IgD-negative memory B cell (primary cell): ENCODE measurements around the gene IRF4. TPM values are rescaled to one million over a fixed set of nuclear protein-coding genes. Genes with fewer than 3 reads are reported as not detected.

Experiments used
- H3K27ac Mint-ChIP-seq, 3 donors: one replicate each; pipeline ENCODE4 v1.8.0; 2020 to 2022; ENCODE audit warnings: mild to moderate bottlenecking in 3 of 3, mixed read lengths in 3 of 3, moderate library complexity in 1 of 3
- H3K27me3 Mint-ChIP-seq: one replicate; pipeline ENCODE4 v1.8.0; 2021; ENCODE audit warnings: mixed read lengths
- H3K36me3 Mint-ChIP-seq: one replicate; pipeline ENCODE4 v1.8.0; 2020; ENCODE audit warnings: mild to moderate bottlenecking, mixed read lengths
- H3K4me1 Mint-ChIP-seq, 3 donors: one replicate each; pipeline ENCODE4 v1.8.0; 2020 to 2022; ENCODE audit warnings: mixed read lengths in 3 of 3, mild to moderate bottlenecking in 1 of 3
- H3K4me3 Mint-ChIP-seq, 4 donors: one replicate each; pipeline ENCODE4 v1.8.0; 2020 to 2022; ENCODE audit warnings: mild to moderate bottlenecking in 4 of 4, mixed read lengths in 4 of 4, moderate library complexity in 3 of 4
- H3K9me3 Mint-ChIP-seq, 3 donors: one replicate each; pipeline ENCODE4 v1.8.0; 2020 to 2021; ENCODE audit warnings: mixed read lengths in 3 of 3, mild to moderate bottlenecking in 1 of 3
- polyA plus RNA-seq: library from polyadenylated mRNA; unstranded; fragments of 300-500 nt; fragmentation: Illumina TruSeq; gene quantifications from one replicate; pipeline ENCODE4 v1.2.3, GENCODE V29; 2021

Gene IRF4
- polyA plus RNA-seq, 1 donor from 2014 or later: 22.9 TPM

DNA sequence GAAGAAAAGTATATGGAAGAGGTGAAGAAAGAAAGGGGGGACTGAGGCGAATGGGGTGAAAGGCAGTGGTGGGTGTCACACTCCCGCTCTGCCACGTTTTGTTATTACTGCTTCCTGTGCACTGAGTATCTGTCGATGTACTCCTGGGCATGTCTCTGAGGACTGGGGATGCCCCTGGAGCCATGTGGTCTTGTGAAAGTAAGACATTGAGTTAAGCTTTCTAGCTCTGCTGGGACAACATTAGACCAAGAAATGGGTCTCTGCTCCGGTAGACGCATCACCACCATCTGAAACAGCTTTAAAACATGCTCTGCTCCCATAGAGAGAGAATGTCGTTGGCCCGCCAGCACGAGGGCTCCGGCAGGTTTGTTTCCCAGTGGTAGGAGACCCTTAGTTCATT, 40.0 kb downstream of the IRF4 start:
- no peaks in the 10 kb centered on the region for H3K9me3 Mint-ChIP-seq
- no peaks in the 10 kb centered on the region for H3K36me3 Mint-ChIP-seq
- no peak overlapping the region for H3K27ac Mint-ChIP-seq
- peaks cover 9 to 24% (median 13%) of the 10 kb centered on the region in 3 donors for H3K4me1 Mint-ChIP-seq
- peaks cover 1% of the 10 kb centered on the region for H3K27me3 Mint-ChIP-seq
- peak overlapping the region in 1 of 4 donors; percentile 81 for H3K4me3 Mint-ChIP-seq

DNA sequence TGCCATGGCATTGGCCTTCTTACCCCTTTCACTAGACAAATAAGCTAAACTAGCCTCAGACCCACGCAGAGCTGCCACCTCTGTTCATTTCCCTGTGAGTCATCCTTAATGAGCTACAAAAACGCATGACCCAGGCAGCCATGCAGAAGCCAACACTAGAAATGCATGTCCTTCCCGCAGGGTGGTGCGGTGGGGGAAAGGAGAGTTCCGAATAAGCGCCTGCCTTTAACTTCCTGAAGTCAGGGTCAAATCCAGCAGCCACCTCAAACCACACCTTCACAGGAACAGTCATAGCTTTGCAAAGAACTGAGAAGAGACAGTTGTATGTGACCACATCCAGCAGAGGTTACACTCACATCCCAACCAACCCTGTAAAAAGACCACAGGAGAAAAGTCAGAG, 40.4 kb downstream of the IRF4 start:
- no peak overlapping the region for H3K27ac Mint-ChIP-seq
- no peaks in the 10 kb centered on the region for H3K9me3 Mint-ChIP-seq
- peaks cover 1% of the 10 kb centered on the region for H3K27me3 Mint-ChIP-seq
- peaks cover 9 to 24% (median 13%) of the 10 kb centered on the region in 3 donors for H3K4me1 Mint-ChIP-seq
- H3K36me3 Mint-ChIP-seq: no peaks in the 10 kb centered on the region
- H3K4me3 Mint-ChIP-seq: no peak overlapping the region

DNA sequence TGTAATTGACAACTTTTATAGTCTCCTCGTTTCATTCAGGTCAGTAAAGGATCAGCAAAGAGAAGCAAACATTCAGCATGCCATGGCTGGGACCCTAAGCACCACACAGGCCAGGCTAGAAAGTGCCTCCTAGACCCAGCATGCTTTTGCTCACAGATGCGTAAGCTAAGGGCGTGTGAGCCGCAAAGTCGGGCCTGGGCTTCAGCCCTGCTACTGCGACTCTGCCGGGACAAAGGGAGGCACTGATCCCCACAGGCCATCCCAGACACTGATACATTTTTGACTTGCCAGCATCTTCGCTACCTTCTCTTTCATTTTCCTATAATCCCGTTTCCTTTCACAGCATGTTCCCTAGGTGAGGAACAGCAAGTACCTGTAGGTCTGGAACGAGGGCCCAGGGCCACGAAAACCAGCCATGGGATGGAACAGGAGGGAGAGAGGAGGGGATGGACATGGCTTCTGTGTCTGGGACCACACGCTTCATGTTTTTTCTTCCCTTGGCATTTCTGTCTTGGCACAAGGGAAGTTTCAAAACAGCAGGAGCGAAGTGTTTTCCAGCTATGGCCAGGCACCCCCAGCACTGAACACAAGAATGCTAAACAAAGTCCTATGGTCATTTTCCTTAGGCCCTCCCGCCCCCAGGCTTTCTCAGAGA, 42.6 kb downstream of the IRF4 start:
- Mint-ChIP-seq H3K27me3 (peaks cover 1% of the 10 kb centered on the region), H3K4me3 (peak overlapping the region in 3 of 4 donors; percentile 74 to 94 (median 87)), H3K9me3 (no peaks in the 10 kb centered on the region), H3K36me3 (no peaks in the 10 kb centered on the region), H3K4me1 (peaks cover 9 to 19% (median 13%) of the 10 kb centered on the region in 3 donors), H3K27ac (peak overlapping the region; percentile 40 to 96 (median 66))

DNA sequence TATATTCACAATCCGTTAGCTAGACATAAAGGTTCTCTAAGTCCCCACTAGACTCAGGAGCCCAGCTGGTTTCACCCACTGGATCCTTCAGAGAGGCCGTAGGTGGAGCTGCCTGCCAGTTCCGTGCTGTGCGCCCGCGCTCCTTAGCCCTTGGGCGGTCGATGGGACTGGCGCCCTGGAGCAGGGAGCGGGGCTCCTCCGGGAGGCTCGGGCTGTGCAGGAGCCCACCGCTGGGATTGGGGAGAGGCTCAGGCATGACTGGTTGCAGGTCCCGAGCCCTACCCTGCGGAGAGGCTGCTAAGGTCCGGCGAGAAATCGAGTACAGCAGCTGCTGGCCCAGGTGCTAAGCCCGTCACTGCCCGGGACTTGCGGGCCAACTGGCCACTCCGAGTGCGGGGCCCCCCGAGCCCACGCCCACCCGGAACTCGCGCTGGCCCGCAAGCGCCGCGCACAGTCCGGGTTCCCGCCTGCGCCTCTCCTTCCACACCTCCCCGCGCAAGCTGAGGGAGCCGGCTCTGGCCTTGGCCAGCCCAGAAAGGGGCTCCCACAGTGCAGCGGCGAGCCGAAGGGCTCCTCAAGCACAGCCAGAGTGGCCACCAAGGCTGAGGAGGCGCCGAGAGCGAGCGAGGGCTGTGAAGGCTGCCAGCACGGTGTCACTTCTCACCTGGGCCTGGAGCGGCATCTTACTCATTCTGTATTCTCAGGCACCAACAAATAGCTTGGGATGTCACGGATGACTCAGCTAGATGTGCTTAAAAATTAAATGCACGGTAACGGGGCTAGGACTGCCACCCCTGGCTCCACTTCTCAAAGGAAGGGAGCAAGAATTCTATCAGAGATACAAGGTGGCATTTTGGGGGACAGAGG, 44.1 kb downstream of the IRF4 start:
- H3K36me3 Mint-ChIP-seq: no peaks in the 10 kb centered on the region
- H3K4me3 Mint-ChIP-seq: peak overlapping the region in 3 of 4 donors; percentile 66 to 94 (median 87)

DNA sequence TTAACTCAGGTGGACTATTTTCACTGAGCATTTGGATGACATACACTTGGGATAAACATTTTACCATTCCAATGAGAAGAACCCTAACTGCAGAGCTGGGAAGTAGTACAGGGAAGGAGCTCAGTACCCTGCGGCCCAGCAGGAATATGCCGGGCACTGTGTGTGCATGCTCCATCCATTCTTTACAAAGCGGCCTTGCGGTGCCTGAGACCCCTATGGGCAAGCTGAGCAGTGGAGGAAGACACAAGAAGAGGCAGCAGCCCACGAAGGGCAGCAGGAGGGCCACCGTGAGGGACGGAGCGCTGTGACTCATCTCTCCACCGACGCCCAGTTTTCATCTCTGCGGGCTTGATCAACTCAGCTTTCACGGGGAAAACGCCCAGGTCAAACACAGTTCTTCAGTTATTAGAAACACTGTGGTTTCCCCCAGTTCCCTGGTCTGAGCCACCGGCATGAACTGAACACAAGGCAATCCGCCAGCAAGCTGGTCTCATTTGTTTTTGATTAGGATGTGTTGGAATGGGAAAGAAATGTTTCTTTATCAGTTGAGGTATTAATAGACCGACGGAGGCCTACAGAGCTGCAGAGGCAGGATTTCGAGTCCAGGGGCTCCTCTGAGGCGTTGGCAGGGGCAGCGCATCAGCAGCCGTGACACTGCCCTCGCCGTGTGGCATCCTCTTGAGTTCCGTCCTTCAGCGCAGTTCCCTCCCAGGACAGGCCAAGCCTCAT, 44.9 kb downstream of the IRF4 start:
- no peak overlapping the region for H3K4me3 Mint-ChIP-seq
- no peaks in the 10 kb centered on the region for H3K36me3 Mint-ChIP-seq
- H3K27ac Mint-ChIP-seq: peak overlapping the region in 1 of 3 donors; percentile 35
- H3K4me1 Mint-ChIP-seq: peaks cover 9 to 16% (median 12%) of the 10 kb centered on the region in 3 donors
- H3K9me3 Mint-ChIP-seq: no peaks in the 10 kb centered on the region
- no peaks in the 10 kb centered on the region for H3K27me3 Mint-ChIP-seq

More for the DNA sequence above, 44.1 kb downstream of the IRF4 start:
- Mint-ChIP-seq H3K27me3 (peaks cover 1% of the 10 kb centered on the region), H3K4me1 (peaks cover 9 to 19% (median 13%) of the 10 kb centered on the region in 3 donors), H3K9me3 (no peaks in the 10 kb centered on the region), H3K27ac (peak overlapping the region in 1 of 3 donors; percentile 96)

DNA sequence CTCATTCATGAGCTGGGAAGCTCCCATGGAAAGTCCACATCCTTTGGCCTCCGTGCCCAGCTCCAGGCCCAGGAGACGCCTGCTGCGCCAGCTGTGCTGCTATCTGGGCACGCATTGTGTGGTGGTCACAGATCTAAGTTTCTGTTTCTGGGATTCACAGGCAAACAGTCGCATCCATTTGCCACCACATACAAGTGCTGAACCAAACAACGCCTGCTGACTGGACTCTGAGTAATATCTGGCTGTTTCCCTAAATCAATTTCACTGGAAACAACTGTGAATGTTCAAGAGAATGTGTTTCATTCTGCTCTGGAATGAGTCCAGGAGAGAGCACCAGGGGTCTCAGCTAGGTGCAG, 45.5 kb downstream of the IRF4 start:
- Mint-ChIP-seq H3K27me3 (no peaks in the 10 kb centered on the region), H3K36me3 (no peaks in the 10 kb centered on the region)

DNA sequence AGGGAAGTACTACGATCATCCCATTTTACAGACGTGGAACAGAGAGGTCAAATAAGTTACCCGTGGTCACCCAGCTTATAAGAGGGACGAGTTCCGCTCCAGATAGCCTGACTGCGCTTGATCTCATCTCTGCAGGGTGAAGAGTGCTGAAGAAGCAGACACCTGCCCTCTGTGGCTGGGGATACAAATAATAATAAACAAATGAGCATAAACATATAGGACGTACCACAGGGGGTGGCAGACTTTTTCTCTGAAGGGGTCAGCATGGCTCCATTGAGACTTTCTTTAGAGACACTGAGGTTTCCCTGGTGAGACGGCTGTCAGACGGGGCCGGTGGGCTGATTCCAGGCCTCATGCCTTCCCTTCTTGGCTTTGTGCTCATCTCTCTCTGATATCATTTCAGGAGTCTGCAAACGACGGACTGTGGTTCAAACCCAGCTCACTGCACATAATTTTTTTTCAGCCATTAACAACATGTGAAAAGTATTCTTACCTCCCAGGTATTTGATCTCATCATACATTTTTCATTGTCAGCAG, 47.1 kb downstream of the IRF4 start:
- Mint-ChIP-seq H3K36me3 (no peaks in the 10 kb centered on the region), H3K9me3 (no peaks in the 10 kb centered on the region), H3K27me3 (no peaks in the 10 kb centered on the region), H3K27ac (no peak overlapping the region), H3K4me1 (peaks cover 8 to 13% (median 8%) of the 10 kb centered on the region in 3 donors), H3K4me3 (no peak overlapping the region)

More for the DNA sequence above, 45.5 kb downstream of the IRF4 start:
- Mint-ChIP-seq H3K27ac (no peak overlapping the region), H3K4me3 (no peak overlapping the region), H3K4me1 (peaks cover 9 to 10% (median 9%) of the 10 kb centered on the region in 3 donors), H3K9me3 (no peaks in the 10 kb centered on the region)

DNA sequence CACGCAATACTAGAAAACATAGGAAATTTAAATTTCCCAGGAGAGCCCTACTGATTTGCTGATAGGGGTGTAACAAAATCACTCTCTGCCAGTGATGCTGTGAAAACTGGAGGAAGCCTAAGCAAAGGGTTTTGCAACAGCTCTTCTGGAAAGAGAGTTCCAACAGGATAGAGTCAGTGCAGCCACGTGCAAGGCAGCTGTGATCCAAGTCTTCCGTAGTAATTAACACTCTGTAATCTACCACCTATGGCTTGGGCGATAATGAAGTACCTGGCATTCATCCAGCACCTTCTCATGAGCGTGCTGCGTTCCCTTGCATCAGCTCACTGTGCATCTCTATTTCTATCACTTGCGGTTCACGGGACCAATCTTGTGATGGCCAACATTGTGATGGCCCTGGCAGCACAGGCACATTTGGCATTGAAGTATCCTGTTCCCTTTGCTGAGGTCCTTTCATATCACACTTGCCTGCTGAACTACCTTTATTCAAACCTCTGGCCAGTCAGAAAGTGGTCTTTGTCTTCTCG, 48.2 kb downstream of the IRF4 start:
- Mint-ChIP-seq H3K4me1 (peaks cover 5 to 10% (median 6%) of the 10 kb centered on the region in 3 donors), H3K36me3 (no peaks in the 10 kb centered on the region), H3K4me3 (no peak overlapping the region), H3K9me3 (no peaks in the 10 kb centered on the region), H3K27ac (no peak overlapping the region), H3K27me3 (peaks cover 4% of the 10 kb centered on the region)

DNA sequence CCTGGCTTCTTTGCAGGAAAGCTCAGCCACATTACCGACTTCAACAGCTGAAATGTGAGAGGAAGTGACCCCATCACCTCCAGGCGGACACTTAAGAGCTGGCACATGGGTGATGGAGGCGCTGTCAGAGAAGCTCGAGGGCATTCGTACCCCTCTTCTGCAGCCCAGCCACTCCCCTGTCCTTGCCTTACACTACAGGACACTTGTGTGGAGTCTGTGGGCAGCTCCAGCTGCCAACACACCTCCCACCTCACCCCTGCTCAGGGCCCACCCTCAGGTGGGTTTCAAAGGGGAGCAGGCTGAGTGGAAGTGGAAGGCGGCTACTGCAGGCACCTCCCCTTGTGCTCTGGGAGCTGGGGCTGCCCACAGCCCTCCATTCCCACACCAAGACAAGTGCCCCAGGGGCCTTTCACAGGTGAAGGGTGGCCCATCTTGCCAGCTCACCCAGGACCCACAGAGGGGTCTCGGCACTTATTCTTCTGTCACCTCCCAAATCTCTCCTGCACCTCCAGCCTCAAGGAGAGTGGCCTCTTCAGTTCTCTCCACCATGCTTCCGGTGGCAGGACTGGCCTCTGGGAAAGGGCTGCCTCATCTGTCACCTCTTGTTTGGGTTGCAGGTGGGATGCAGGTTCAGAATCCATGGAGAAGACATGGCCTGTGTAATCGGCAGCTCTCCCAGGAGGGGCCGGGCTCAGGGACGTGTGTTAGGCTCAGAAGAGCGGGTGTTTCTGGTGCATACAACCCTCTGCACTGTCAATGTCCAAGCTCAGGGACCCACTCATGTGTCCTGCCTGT, 49.8 kb downstream of the IRF4 start:
- peak overlapping the region in 1 of 3 donors; percentile 63 for H3K27ac Mint-ChIP-seq

DNA sequence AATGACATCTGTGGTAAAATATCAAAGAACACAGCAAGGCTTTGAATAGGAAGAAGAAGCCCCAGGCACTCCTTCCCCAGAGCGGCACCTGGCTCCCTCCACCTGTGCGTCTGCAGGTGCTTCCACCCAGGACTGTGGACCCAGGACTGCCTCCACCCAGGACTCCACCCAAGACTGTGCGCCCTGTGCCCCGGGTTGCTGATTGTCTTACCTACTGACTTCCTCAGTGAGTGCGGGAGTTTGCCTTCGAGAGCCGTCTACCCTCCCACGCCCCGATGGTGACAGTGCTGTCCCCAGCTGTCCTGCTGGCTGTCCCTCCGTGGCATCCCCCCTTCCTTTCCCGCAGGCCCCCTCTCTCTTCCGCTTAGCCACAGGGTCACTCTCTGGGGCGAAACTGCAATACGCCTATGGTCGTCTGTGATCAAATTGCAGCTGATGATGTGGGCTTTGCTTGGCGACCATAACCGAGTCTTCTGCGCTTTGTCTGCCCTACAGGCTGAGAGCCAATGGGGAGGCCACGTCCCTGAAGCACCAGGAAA, 52.1 kb downstream of the IRF4 start:
- Mint-ChIP-seq H3K27me3 (peaks cover 4% of the 10 kb centered on the region), H3K9me3 (no peaks in the 10 kb centered on the region), H3K4me1 (peaks cover 9 to 14% (median 13%) of the 10 kb centered on the region in 3 donors), H3K4me3 (no peak overlapping the region), H3K36me3 (no peaks in the 10 kb centered on the region), H3K27ac (peak overlapping the region in 1 of 3 donors; percentile 39)

More for the DNA sequence above, 49.8 kb downstream of the IRF4 start:
- Mint-ChIP-seq H3K9me3 (no peaks in the 10 kb centered on the region), H3K36me3 (no peaks in the 10 kb centered on the region), H3K4me1 (peaks cover 1 to 13% (median 9%) of the 10 kb centered on the region in 3 donors), H3K27me3 (peaks cover 4% of the 10 kb centered on the region), H3K4me3 (no peak overlapping the region)

DNA sequence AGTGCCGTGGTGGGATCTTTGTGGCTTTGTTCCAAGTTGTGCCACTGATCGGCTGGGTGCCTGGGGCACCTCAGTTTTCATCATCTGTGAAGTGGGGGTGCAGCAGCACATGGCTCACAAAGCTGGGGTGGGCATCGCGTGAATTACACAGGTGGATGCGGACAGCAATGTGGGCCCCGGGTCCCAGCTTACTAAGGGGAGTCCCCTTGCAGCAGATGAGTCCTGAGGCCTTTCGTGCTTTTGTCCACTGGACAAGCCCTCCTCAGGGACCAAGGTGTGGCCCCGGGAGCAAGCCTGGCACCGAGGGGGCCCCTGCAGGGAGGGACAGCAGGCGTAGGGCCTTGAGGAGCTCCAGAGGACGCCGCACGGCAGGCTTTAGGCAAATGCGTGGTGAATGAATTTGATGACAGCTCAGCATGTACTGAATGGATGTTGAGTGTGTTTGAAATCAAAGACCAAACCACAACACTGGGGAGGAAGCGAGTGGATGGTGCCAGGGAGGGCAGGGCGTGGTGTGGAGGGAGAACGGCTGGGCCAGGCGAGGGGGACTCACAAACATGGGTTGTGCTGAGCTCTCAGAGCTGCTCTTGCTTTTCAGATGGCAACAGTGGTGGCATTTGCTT, 53.2 kb downstream of the IRF4 start:
- Mint-ChIP-seq H3K4me1 (peaks cover 9 to 14% (median 13%) of the 10 kb centered on the region in 3 donors), H3K9me3 (no peaks in the 10 kb centered on the region), H3K27me3 (peaks cover 4% of the 10 kb centered on the region), H3K36me3 (no peaks in the 10 kb centered on the region), H3K4me3 (no peak overlapping the region), H3K27ac (no peak overlapping the region)

DNA sequence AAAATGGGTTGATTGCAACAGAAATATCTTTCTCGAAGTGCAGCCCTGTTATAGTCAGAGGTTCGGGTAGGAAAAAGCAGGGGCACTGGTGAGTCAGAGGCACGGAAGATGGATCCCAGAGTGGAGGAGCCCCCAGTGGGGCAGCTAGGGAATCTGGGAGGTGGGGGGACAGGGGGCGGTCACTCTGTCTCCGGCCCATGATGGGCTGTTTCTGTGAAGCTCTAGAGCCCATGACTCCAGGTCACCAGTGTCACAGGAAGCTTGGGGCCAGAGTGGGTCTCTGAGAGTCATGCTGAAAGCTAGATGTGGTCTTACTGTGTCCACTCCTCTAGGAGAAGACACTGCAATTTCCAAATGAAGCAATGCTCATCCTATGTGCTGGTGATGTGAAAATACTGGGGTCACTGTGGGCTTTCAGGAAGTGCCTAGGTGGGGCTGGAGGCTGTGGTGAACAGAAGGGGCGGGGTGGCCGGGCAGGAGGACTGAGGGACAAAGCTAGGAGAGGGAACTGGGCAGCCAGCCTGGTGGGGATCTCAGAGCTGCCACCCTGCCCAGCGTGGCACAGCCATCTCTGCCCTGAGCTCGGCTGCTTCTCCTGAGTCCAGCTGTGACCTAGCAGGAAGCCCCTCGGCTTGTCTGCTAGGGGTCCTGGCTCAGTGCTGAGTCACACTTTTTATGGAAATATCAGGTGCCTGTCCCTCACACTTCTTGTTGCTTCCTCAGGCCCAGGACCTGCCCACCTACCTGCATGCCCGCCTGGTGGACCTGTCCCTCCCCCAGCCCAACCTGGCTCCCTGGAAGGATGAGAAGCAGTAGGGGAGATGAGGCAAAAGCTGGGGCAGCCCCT, 54.2 kb downstream of the IRF4 start:
- Mint-ChIP-seq H3K27me3 (peaks cover 4% of the 10 kb centered on the region), H3K27ac (peak overlapping the region in 1 of 3 donors; percentile 70), H3K4me3 (no peak overlapping the region), H3K36me3 (no peaks in the 10 kb centered on the region), H3K4me1 (peaks cover 9 to 14% (median 13%) of the 10 kb centered on the region in 3 donors), H3K9me3 (no peaks in the 10 kb centered on the region)
